HAP-1 (cell line): Measurements from ENCODE around the gene RALGAPB.
A peak's percentile ranks its signal among the peaks of the same experiment; 100 is the strongest.
"Not testable (repeated sequence)": the region's sequence is repeated elsewhere in the genome, so short reads cannot be mapped to it uniquely, and the experiment has no call there.

ENCODE experiments used
- DNase-seq, 2 experiments: peaks; one replicate each; pipeline ENCODE4 v3.0.0-alpha.2; 2016 to 2020; ENCODE audit warnings: low spot score in 2 of 2
- H3K27me3 ChIP-seq: fragments of 250-450 bp; sonication (Bioruptor Pico); 2 replicates; pipeline ENCODE4 v1.5.1; 2020; ENCODE audit warnings: low read depth, mild to moderate bottlenecking, moderate library complexity
- H3K36me3 ChIP-seq: fragments of 250-450 bp; sonication (Bioruptor Pico); replicated peaks from 2 replicates; pipeline ENCODE4 v1.5.1; 2020; ENCODE audit warnings: mild to moderate bottlenecking
- H3K4me1 ChIP-seq: fragments of 250-450 bp; sonication (Bioruptor Pico); 2 replicates; pipeline ENCODE4 v1.5.1; 2020; ENCODE audit warnings: mild to moderate bottlenecking
- H3K4me3 ChIP-seq: fragments of 250-450 bp; sonication (Bioruptor Pico); 2 replicates; pipeline ENCODE4 v1.5.1; 2020; ENCODE audit warnings: mild to moderate bottlenecking, moderate library complexity
- H3K9me3 ChIP-seq: fragments of 250-450 bp; sonication (Bioruptor Pico); 2 replicates; pipeline ENCODE4 v1.5.1; 2020; ENCODE audit warnings: mild to moderate bottlenecking, moderate library complexity
- in situ Hi-C: fragments of 300-500 bp; cut with MboI; formaldehyde crosslinking; loops from 3 replicates; pipeline ENCODE4 v1.14.3; 2020; ENCODE audit warnings: low sequenced_read_pairs, inconsistent platforms, mixed read lengths

The RALGAPB gene

GRCh38 chr20:38594281-38594680 lies 121.6 kb downstream of the RALGAPB start:
- H3K27me3 ChIP-seq, H3K9me3 ChIP-seq, DNase-seq, H3K4me1 ChIP-seq, in situ Hi-C loops, H3K4me3 ChIP-seq, H3K36me3 ChIP-seq: not testable (repeated sequence)

- H3K4me1 ChIP-seq, DNase-seq, H3K9me3 ChIP-seq, H3K36me3 ChIP-seq, in situ Hi-C loops, H3K4me3 ChIP-seq: not testable (repeated sequence)
- H3K27me3 ChIP-seq, result peaks cover 20% of the 10 kb centered on the region
These were observed 123.2 kb downstream of the RALGAPB start for GRCh38 chr20:38595886-38596285.

- no peak overlapping the region for H3K4me3 ChIP-seq
- in situ Hi-C loops, result no loop called here
- H3K27me3 ChIP-seq, result peaks cover 45% of the 10 kb centered on the region
- no peaks in the 10 kb centered on the region for H3K36me3 ChIP-seq
- H3K4me1 ChIP-seq, result no peaks in the 10 kb centered on the region
- DNase-seq, result no peak
- no peaks in the 10 kb centered on the region for H3K9me3 ChIP-seq
These were observed 126.8 kb downstream of the RALGAPB start for GRCh38 chr20:38599410-38599882.

GRCh38 chr20:38600057-38600456 lies 127.4 kb downstream of the RALGAPB start:
- in situ Hi-C loops, result no loop called here

GRCh38 chr20:38601216-38602184 lies 128.9 kb downstream of the RALGAPB start, which contains the start of gene ARHGAP40:
Gene ARHGAP40 (plus strand): TSS chr20:38601809.
- DNase-seq, result peak in 1 of 2 experiments; percentile 66
- peak within 1 kb of the TSS; percentile 12; the same call in 1 of the 2 replicates for H3K4me3 ChIP-seq
- no peaks in the 10 kb centered on the region for H3K36me3 ChIP-seq
- H3K9me3 ChIP-seq, result no peaks in the 10 kb centered on the region
- in situ Hi-C loops, result no loop called here
- H3K4me1 ChIP-seq, result no peaks in the 10 kb centered on the region
- H3K27me3 ChIP-seq, result peaks cover 53% of the 10 kb centered on the region

More at GRCh38 chr20:38600057-38600456, 127.4 kb downstream of the RALGAPB start:
- H3K4me1 ChIP-seq, result no peaks in the 10 kb centered on the region
- no peaks in the 10 kb centered on the region for H3K36me3 ChIP-seq
- no peaks in the 10 kb centered on the region for H3K9me3 ChIP-seq
- DNase-seq, result no peak
- H3K4me3 ChIP-seq, result no peak overlapping the region
- H3K27me3 ChIP-seq, result peaks cover 46% of the 10 kb centered on the region

- no peak for DNase-seq
- in situ Hi-C loops, result no loop called here
- Histone ChIP-seq H3K36me3 (no peaks in the 10 kb centered on the region), H3K4me1 (no peaks in the 10 kb centered on the region), H3K27me3 (peaks cover 53% of the 10 kb centered on the region), H3K4me3 (no peak overlapping the region), H3K9me3 (no peaks in the 10 kb centered on the region)
These were observed 129.5 kb downstream of the RALGAPB start for GRCh38 chr20:38602185-38602581.

GRCh38 chr20:38603286-38603685 lies 130.6 kb downstream of the RALGAPB start:
- Histone ChIP-seq H3K4me1 (no peaks in the 10 kb centered on the region), H3K27me3 (peaks cover 48% of the 10 kb centered on the region), H3K4me3 (no peak overlapping the region), H3K9me3 (no peaks in the 10 kb centered on the region), H3K36me3 (no peaks in the 10 kb centered on the region)
- in situ Hi-C loops, result no loop called here
- no peak for DNase-seq

GRCh38 chr20:38604873-38605303 lies 132.2 kb downstream of the RALGAPB start:
- Histone ChIP-seq H3K36me3 (no peaks in the 10 kb centered on the region), H3K4me3 (no peak overlapping the region), H3K27me3 (peaks cover 43% of the 10 kb centered on the region), H3K4me1 (no peaks in the 10 kb centered on the region), H3K9me3 (no peaks in the 10 kb centered on the region)
- in situ Hi-C loops, result no loop called here
- DNase-seq, result no peak

GRCh38 chr20:38607351-38607750 lies 134.7 kb downstream of the RALGAPB start:
- no peaks in the 10 kb centered on the region for H3K9me3 ChIP-seq
- in situ Hi-C loops, result no loop called here
- no peaks in the 10 kb centered on the region for H3K4me1 ChIP-seq
- H3K27me3 ChIP-seq, result peaks cover 21% of the 10 kb centered on the region
- DNase-seq, result no peak
- H3K36me3 ChIP-seq, result no peaks in the 10 kb centered on the region
- H3K4me3 ChIP-seq, result no peak overlapping the region

- no peaks in the 10 kb centered on the region for H3K4me1 ChIP-seq
These were observed 135.5 kb downstream of the RALGAPB start for GRCh38 chr20:38608188-38608587.

GRCh38 chr20:38609815-38610214 lies 137.2 kb downstream of the RALGAPB start:
- Histone ChIP-seq H3K36me3 (no peaks in the 10 kb centered on the region), H3K27me3 (peaks cover 10% of the 10 kb centered on the region; the same call in 1 of the 2 replicates), H3K9me3 (no peaks in the 10 kb centered on the region), H3K4me1 (no peaks in the 10 kb centered on the region), H3K4me3 (no peak overlapping the region)
- in situ Hi-C loops, result no loop called here
- DNase-seq, result no peak

More at GRCh38 chr20:38608188-38608587, 135.5 kb downstream of the RALGAPB start:
- H3K9me3 ChIP-seq, result no peaks in the 10 kb centered on the region
- no peak overlapping the region for H3K4me3 ChIP-seq
- in situ Hi-C loops, result no loop called here
- DNase-seq, result no peak
- peaks cover 15% of the 10 kb centered on the region; the same call in 1 of the 2 replicates for H3K27me3 ChIP-seq
- no peaks in the 10 kb centered on the region for H3K36me3 ChIP-seq

- no peaks in the 10 kb centered on the region for H3K36me3 ChIP-seq
- no peaks in the 10 kb centered on the region for H3K4me1 ChIP-seq
- no peaks in the 10 kb centered on the region for H3K9me3 ChIP-seq
- peaks cover 4% of the 10 kb centered on the region; the same call in 1 of the 2 replicates for H3K27me3 ChIP-seq
- DNase-seq, result no peak
- in situ Hi-C loops, result no loop called here
- no peak overlapping the region for H3K4me3 ChIP-seq
These were observed 137.9 kb downstream of the RALGAPB start for GRCh38 chr20:38610521-38610920.

- no peak for DNase-seq
- no peaks in the 10 kb centered on the region for H3K9me3 ChIP-seq
- no peak overlapping the region for H3K4me3 ChIP-seq
- 0 out of 2 replicates have a peak, but pooled peaks cover 2% of the 10 kb centered on the region for H3K27me3 ChIP-seq
- no peaks in the 10 kb centered on the region for H3K36me3 ChIP-seq
- in situ Hi-C loops, result no loop called here
- no peaks in the 10 kb centered on the region for H3K4me1 ChIP-seq
These were observed 140.3 kb downstream of the RALGAPB start for GRCh38 chr20:38612751-38613515.
